T follicular helper cell (primary cell): ENCODE data around the gene MED25.

ENCODE experiments used
- DNase-seq: peaks from one replicate; pipeline ENCODE4 v3.0.0-alpha.2; 2020; ENCODE audit warnings: low read depth
- total RNA-seq, 2 experiments: gene quantifications; one replicate each; lab custom pipeline; 2026; lab: John Stamatoyannopoulos, UW

The MED25 gene
- total RNA-seq, result 25.5 to 41.2 reads per million in 2 experiments

- peak; percentile 84 for DNase-seq
Observed at GRCh38 chr19:49817964-49818648, at the start of gene MED25. TSS of gene MED25 (plus strand) at chr19:49818289. CDS start at chr19:49818342, 53 bp downstream.

- DNase-seq, result no peak
Observed at GRCh38 chr19:49770529-49770928, 47.6 kb upstream of the MED25 start.

DNA sequence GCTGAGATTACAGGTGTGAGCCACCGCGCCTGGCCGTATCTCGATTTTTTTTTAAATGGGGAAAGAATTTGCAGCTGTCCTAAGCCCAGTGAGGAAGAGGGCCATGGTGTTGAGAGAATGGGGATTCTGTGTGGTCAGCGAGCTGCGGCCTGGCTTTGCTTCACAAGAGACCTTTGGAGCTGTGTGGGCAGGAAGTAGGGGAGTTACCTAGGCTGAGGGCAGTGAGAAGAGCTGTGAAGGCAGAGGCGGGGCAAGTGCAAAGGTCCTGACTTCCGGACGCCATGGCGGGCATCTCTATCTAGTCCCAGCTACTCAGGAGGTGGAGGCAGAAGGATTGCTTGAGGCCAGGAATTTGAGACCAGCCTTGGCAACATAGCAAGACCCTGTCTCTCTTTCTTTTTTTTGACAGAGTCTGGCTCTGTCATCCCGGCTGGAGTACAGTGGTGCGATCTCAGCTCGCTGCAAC, 46.4 kb upstream of the MED25 start:
- no peak for DNase-seq

DNA sequence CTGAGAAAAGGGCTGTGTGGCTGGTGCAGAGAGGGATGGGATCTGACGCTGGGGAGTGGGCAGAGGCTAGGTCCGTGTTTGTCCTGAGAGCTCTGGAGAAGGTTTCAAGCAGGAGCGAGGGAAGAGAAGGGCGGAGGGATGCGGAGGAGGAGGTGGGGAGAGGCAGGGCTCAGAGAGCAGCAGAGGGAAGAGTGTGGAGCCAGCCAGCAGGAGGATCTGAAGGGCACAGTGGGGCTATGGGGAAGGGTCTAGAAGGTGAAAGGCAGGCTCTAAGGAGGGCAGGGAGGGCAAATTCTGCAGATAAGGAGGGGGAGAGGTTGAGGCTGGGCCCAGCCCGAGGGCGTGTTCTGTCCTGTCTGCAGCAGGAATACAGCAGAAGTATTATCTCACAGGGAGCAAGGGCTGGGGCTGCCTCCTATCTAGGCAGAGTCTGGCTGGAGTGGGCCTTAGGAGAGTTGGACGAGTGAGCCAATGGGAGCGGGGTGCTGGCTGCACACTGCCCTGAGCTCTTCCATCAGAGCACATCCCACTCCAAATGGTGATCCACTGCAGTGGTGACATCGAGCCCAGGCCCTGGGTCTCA, 45.1 kb upstream of the MED25 start:
- DNase-seq, result no peak

- DNase-seq, result no peak
Observed at GRCh38 chr19:49773663-49774350, 44.3 kb upstream of the MED25 start.

DNA sequence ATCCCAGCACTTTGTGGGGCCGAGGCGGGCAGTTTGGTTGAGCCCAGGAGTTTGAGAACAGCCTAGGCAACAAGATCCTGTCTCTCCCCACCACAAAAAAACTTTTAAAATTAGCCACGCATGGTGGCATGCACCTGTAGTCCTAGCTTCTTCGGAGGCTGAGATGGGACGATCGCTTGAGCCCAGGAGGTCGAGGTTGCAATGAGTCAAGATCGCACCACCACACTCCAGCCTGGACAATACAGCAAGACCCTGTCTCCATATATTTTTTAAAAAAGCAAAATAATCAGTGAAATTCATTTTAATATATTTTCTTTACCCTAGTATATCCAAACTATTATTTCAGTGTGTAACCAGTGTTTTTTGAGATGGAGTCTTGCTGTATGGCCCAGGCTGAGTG, 43.1 kb upstream of the MED25 start:
- DNase-seq, result no peak

DNA sequence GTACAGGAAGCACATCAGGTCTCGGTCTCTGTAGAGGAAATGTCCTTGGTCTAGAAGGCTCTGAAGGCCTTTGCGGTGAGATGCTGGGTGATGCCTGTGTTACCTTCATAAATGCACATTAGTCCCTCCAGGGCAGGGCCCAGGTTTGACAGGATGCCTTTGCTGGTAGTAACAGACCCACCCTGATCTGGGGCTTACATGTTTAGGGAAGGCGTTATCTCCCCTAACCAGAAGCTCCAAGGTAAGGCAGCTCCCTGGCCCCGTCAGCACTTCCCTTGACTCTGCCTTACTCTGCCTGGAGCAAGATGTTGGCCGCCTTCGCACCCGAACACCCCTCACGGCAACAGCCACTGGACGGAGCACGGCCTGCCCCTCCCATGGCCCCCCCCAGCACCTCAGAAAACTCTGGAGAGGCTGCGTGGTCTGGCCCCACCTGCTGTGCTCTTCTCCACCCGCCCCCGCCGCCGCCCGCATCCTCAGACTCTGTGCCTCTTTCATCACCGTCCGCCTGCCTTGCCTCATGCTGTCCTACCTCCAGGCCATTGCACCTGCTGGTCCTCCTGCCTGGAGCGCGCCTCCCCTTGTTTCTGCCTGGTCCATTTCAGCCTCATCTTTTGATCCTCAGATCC, 42.2 kb upstream of the MED25 start:
- DNase-seq, result no peak

DNA sequence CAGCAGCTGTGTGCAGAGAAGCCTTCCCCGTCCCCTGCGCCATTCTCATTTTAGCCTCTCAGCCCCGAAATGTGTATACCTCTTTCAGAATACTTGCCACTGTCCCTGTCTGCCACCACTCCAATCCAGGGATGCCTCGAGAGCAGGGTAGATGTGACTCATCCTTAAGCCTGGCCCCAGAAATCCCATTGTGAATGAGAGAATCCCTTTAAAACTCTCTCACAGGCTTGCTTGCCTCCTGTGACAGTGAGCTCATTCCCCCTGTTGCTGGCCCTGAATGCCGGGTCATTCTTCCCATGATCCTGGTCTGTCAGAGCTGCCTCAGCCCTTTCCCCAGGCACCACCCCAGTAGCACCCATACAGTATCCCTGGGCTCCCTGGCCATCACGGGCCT, 41.7 kb upstream of the MED25 start:
- DNase-seq, result no peak

GRCh38 chr19:49779731-49780555, 38.1 kb upstream of the MED25 start:
- no peak for DNase-seq

- DNase-seq, result no peak
Observed at GRCh38 chr19:49780861-49781260, 37.2 kb upstream of the MED25 start.

GRCh38 chr19:49781394-49781793, 36.7 kb upstream of the MED25 start:
- no peak for DNase-seq

DNA sequence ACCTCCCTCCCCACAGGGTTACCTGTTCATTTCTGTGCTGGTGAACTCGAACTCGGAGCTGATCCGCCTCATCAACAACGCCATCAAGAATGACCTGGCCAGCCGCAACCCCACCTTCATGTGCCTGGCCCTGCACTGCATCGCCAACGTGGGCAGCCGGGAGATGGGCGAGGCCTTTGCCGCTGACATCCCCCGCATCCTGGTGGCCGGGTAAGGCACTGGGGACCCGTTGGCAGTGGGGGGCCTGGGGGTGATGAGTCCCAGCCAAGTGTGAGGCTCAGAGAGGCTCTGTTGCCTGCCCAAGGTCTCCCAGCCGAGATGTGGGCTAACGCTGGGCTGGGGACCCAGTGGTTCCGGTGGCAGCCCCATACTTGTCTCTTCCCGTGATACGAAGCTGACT, 35.6 kb upstream of the MED25 start:
- DNase-seq, result no peak

DNA sequence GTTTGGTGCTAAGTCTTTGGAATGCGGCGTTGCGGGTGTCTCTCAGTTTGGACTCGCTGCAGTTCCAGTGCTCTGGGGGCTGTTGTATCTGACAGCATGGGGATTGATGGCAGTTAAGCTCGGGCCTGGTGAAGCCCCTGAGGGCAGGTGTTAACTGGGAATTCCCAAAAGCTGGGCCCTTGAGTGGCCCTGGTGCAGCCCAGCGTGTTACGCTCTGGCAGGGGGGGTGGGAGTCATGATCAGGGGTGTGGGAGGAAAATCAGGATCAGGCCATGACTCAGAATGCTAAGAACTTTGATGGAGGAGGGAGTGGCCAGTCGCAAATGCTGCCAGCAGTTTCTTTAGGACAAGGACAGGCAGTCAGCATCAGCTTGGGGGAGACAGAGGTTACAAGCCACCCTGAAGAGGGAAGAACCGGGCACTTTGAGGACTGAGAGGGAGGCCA, 31.7 kb upstream of the MED25 start:
- DNase-seq, result no peak

DNA sequence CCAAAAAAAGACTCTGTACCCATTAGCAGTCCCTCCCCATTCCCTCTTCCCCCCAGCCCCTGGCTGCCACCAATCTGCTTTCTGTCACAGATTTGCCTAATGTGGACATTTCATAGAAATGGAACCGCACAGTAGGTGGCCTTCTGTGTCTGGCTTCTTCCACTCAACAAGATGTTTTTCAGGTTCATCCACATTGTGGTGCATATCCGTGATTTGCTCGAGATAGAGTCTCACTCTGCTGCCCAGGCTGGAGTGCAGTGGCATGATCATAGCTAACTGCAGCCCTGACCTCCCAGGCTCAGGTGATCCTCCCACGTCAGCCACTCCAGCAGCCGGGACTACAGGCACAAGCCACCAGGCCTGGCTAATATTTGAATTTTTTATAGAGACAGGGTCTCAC, 30.3 kb upstream of the MED25 start:
- no peak for DNase-seq

DNA sequence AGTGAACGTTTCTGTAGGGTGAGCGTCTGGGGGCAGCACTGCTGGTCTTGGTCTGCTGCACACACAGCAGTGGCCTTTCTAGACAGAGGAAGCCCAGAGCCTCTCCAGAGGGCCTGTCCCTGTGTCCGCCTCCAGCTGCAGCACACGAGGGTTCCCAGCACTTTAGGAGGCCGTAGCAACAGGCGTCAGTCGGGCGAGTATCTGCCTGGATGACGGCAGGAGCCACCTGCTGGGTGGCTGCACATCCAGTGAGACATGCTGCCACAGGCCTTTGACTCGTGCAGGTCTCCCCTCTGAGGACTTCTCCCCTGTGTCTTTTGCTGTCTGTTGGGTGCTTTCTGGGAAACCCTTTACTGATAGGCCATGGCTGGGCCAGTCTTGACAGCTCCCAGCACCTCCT, 29.2 kb upstream of the MED25 start:
- no peak for DNase-seq

DNA sequence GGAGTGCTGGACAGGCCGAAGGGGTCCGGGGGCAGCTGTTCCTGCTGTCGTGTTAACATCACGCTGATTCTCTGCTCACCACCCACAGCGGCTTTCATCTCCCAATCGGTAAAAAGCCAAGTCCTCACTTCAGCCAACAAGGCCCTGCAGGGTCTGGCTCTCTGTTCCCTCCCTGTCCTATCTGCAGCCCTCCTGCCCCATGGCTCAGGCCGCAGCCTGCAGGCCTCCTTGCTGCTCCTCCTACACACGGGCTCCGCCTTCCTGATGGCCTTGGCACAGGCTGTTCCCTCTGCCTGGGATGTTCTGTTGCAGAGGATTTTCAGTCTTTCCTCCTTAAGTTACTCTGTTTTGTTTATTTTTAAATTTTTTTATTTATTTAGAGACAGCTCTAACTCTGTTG, 27.2 kb upstream of the MED25 start:
- DNase-seq, result no peak

DNA sequence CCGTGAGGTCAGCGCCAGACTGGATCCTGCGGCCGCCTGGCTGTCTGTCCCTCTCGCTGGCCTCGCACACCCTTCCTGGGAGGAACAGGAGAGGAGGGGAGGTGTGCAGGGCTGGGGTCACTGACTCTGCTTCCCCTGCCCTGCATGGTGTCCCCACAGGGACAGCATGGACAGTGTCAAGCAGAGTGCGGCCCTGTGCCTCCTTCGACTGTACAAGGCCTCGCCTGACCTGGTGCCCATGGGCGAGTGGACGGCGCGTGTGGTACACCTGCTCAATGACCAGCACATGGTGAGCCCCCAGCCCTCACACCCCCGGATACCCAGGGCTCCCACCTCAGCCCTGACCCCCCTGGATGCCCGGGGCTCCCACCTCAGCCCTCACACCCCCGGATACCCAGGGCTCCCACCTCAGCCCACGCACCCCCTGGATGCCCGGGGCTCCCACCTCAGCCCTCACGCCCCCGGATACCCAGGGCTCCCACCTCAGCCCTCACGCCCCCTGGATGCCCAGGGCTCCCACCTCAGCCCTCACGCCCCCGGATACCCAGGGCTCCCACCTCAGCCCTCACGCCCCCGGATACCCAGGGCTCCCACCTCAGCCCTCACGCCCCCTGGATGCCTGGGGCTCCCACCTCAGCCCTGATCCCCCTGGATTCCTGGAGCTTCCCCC, 26.2 kb upstream of the MED25 start:
- no peak for DNase-seq

DNA sequence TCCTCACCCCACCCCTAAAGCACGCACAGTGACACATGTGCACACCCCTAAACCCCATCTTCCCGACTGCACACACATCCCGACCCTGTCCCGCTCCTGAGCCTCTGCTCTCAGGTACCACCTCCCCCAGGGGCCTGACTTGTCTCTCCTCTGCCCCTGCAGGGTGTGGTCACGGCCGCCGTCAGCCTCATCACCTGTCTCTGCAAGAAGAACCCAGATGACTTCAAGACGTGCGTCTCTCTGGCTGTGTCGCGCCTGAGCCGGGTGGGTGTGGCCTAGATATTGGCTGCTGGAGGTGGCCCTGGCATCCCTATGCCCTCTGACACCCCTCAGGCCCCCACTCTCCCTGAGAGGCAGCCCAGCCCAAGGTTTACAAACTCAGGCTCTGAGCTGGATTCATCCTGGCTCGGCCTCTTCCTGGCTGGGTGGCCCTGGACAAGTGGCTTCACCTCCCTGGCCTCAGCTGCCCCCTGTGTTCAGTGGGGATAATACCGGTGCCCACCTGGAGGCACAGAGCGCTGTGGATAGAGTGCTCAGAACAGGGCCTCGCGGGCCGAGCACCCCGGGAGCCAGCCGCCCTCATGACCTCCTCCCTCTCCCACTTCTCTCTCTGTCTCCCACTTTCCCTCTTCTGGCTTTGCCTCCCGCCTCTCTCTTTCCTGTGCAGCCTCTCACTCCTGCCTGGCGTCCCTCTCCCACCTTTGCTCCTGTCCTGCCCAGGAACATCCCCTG, 25.1 kb upstream of the MED25 start:
- DNase-seq, result no peak

DNA sequence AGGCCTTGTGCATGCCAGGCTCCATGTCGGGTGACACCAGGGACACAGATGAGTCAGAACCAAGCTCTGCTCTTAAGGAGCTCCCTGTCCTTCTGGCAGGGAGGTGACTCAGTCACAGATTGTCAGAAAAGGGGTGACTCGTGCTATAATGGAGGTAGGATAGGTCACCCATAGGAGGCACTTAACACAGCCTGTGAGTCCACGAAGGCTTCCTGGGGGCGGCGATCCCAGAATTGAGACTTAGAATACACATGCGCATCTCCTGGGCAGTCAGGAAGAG, 24.6 kb upstream of the MED25 start:
- DNase-seq, result no peak

DNA sequence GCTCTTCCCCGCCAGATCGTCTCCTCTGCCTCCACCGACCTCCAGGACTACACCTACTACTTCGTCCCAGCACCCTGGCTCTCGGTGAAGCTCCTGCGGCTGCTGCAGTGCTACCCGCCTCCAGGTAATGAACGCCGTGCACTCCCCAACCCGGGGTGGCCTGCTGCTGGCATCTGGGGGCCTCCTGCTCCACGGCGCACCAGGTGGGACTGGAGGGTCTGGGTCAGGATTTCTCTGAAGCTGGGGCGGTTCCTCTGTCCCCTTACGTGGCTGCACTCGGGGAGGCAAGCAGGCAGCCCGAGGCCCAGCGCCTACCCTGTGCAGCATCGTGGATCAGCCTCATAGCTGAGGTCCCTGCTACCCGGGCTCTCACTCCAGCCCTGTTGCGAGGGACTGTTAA, 22.5 kb upstream of the MED25 start:
- DNase-seq, result no peak

DNA sequence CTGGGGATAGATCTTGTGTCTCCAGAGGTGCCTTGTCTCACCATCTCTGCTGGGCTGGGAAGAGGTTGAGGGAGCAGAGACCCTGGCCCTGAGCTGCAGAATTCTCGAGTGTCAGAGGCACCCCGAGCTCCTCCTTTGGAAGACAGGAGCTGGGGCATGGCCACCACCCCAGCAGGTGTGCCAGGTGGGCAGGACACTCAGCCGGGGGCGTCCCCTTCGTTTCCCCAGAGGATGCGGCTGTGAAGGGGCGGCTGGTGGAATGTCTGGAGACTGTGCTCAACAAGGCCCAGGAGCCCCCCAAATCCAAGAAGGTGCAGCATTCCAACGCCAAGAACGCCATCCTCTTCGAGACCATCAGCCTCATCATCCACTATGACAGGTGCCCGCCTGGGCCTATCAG, 19.5 kb upstream of the MED25 start:
- DNase-seq, result no peak
